LNCaP clone FGC (cell line): ENCODE measurements around the gene POMT1.

Experiments
- DNase-seq: peaks from one replicate; pipeline ENCODE4 v3.0.0-alpha.2; 2011; ENCODE audit warnings: low read depth
- H3K4me3 ChIP-seq: 2 replicates; pipeline ENCODE4 v1.5.1; 2011; ENCODE audit warnings: mild to moderate bottlenecking, low read depth, low read length, control low read depth
- TF ChIP-seq, protein P1 (sequence below): IDR thresholded peaks from 2 replicates; pipeline ENCODE4 v1.5.1; 2012; ENCODE audit warnings: mild to moderate bottlenecking; ENCODE audit not compliant: control insufficient read depth, insufficient read depth; ENCODE audit errors: extremely low read depth

Gene POMT1

GRCh38 chr9:131523451-131524435 lies 21.0 kb downstream of the POMT1 start:
- TF ChIP-seq, protein P1, sequence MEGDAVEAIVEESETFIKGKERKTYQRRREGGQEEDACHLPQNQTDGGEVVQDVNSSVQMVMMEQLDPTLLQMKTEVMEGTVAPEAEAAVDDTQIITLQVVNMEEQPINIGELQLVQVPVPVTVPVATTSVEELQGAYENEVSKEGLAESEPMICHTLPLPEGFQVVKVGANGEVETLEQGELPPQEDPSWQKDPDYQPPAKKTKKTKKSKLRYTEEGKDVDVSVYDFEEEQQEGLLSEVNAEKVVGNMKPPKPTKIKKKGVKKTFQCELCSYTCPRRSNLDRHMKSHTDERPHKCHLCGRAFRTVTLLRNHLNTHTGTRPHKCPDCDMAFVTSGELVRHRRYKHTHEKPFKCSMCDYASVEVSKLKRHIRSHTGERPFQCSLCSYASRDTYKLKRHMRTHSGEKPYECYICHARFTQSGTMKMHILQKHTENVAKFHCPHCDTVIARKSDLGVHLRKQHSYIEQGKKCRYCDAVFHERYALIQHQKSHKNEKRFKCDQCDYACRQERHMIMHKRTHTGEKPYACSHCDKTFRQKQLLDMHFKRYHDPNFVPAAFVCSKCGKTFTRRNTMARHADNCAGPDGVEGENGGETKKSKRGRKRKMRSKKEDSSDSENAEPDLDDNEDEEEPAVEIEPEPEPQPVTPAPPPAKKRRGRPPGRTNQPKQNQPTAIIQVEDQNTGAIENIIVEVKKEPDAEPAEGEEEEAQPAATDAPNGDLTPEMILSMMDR, result no peak
- DNase-seq, result no peak
- H3K4me3 ChIP-seq, result no peak overlapping the region

- no peak for DNase-seq
- H3K4me3 ChIP-seq, result no peak overlapping the region
- TF ChIP-seq, protein P1, result no peak
Measured at GRCh38 chr9:131524665-131525315, 22.1 kb downstream of the POMT1 start.

DNA sequence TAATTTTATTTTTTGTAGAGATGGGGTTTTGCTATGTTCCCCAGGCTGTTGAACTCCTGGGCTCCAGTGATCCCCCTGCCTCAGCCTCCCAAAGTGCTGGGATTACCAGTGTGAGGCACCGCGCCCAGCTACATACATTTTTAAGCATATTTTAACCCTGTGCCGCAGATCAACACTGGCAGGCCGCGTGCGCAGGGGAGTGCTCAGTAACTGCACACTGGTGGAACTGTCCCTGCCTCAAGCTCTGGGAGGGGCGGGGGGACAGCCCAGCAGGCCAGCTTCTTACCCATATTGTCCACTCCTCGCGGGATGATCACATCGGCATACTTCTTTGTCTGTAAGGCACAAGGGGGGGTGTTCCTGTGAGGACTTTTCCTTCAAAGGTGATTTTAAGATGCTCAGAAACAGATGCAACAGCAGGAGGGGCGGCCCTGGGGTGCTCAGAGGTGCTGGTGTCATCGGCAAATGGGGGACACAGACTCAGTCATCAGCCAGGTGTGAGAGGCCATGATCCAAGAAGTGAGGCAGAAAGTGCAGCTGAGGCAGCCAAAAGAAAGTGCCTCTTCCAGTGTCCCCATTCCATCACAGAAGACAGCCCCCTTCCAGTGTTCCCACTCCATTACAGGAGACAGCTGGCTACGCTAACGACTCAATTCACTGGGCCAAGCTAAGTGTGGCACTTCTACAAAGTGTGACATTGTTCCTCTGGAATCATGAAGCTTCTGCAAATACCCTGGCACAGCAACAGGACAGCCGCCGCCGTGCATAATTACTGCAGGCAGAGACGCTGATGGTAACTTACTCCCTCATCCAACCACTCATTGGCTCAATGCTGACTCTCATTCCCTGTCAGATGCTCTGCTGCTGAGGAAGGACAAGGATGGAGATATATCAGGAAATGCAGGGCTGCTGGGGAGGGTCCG lies 23.2 kb downstream of the POMT1 start:
- DNase-seq, result no peak
- no peak overlapping the region for H3K4me3 ChIP-seq
- TF ChIP-seq, protein P1, result no peak

- no peak overlapping the region for H3K4me3 ChIP-seq
- no peak for DNase-seq
- TF ChIP-seq, protein P1, result no peak
Measured at GRCh38 chr9:131528186-131528585, 25.5 kb downstream of the POMT1 start.

GRCh38 chr9:131528886-131529505 lies 26.3 kb downstream of the POMT1 start:
- TF ChIP-seq, protein P1, result no peak
- H3K4me3 ChIP-seq, result no peak overlapping the region
- no peak for DNase-seq

- no peak for DNase-seq
- H3K4me3 ChIP-seq, result peak overlapping the region; percentile 76
- TF ChIP-seq, protein P1, result peak; percentile 47
Measured at GRCh38 chr9:131529597-131530545, 27.2 kb downstream of the POMT1 start.
